Epithelial cell of proximal tubule (primary cell): ENCODE measurements around the gene CXorf66. TPM values are rescaled to one million over a fixed set of nuclear protein-coding genes. Genes with fewer than 3 reads are reported as not detected.
A peak's percentile ranks its signal among the peaks of the same experiment; 100 is the strongest.
"Not testable (repeated sequence)": the region's sequence is repeated elsewhere in the genome, so short reads cannot be mapped to it uniquely, and the experiment has no call there.

Experiments
- DNase-seq: peaks from one replicate; pipeline ENCODE4 v3.0.0-alpha.2; 2011; ENCODE audit warnings: low read depth
- H3K4me3 ChIP-seq: 2 replicates; pipeline ENCODE4 v1.5.1; 2011; ENCODE audit warnings: low read depth, mild to moderate bottlenecking, low read length
- CTCF ChIP-seq: conservative IDR thresholded peaks from 2 replicates; pipeline ENCODE4 v1.5.1; 2012; ENCODE audit warnings: low read depth, mild to moderate bottlenecking, low read length
- total RNA-seq: library from RNA; depleted of rRNA; stranded (reverse); fragments of >200 nt; gene quantifications from 2 replicates; pipeline ENCODE4 v1.2.3, GENCODE V29; 2015

CXorf66 gene
- total RNA-seq, 1 donor from 2014 or later, result not detected

DNA sequence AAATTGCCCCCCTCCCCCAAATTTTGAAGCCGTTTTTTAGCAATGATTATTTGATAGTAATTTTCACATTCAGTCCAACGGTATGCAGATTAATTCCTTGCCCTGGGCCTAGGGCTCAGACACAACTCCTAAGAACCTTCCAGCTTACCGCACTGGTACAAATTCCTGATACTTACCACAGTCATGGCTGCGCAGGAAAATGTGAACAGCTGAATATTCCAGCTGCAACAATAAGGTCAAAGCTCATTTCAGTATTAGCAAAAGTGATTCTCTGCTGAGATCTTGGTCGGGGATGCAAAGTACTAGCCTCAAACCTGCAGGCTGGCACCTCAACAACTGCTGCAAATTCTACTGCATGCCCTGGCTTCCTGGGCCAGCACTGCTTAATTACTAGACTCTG is 35.4 kb downstream of the CXorf66 start:
- peak overlapping the region; percentile 71 for H3K4me3 ChIP-seq
- no peak for DNase-seq
- no peak for TF ChIP-seq CTCF

DNA sequence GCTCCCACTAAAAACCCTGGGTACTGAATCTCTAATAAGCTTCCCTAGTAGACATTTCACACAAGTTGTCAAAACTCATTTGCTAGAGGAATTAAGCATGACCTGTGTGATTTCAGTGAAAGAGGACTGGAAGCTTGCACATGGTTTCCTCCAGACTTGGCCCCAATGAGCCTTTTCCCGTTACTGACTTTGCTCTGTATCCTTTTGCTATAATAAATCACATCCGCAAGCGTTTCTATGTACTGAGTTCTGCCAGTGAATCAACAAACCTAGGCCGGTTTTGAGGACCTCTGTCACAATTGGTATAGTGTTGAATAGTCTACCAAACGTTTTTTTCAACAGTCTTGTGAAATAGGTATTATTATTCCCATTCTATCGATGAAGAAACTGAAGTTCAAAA is 40.6 kb downstream of the CXorf66 start:
- no peak overlapping the region for H3K4me3 ChIP-seq
- no peak for TF ChIP-seq CTCF
- DNase-seq, result no peak

- no peak for TF ChIP-seq CTCF
These were observed 41.1 kb downstream of the CXorf66 start for GRCh38 chrX:139924069-139924695.

DNA sequence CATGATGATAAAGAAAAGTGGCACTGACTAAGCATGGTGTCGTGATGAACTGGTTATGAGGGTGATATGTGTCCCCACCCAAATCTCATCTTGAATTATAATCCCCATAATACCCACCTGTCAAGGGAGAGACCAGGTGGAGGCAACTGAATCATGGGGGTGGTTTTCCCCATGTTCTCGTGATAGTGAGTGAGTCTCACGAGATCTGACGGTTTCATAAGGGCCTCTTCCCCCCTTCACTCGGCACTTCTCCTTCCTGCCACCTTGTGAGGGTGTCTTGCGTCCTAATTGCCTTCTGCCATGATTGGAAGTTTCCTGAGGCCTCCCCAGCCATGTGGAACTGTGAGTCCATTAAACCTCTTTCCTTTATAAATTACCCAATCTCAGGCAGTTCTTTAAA is 44.2 kb downstream of the CXorf66 start:
- DNase-seq, H3K4me3 ChIP-seq: not testable (repeated sequence)

More at GRCh38 chrX:139924069-139924695, 41.1 kb downstream of the CXorf66 start:
- no peak for DNase-seq
- H3K4me3 ChIP-seq, result no peak overlapping the region

- no peak for DNase-seq
- no peak overlapping the region for H3K4me3 ChIP-seq
- no peak for TF ChIP-seq CTCF
These were observed 45.0 kb downstream of the CXorf66 start for GRCh38 chrX:139920316-139920715.

DNA sequence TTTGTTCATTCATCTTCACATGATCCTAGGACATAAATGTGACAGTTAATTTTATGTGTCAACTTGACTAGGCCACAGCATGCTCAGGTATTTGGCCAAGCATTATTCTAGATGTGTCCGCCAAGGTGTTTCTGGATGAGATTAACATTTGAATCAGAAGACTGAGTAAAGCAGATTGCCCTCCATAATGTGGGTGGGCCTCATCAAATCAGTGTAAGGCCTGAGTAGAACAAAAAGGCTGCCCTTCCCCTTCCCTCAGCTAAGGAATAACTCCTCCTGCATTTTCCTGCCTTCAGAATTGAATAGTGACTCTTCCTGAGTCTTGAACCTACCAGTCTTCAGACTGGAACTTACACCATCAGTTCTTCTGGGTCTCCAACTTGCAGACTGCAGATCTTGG is 50.9 kb downstream of the CXorf66 start:
- no peak for TF ChIP-seq CTCF
- no peak for DNase-seq
- no peak overlapping the region for H3K4me3 ChIP-seq

GRCh38 chrX:139909712-139910111 is 55.6 kb downstream of the CXorf66 start:
- TF ChIP-seq CTCF, result no peak
- no peak for DNase-seq

More at GRCh38 chrX:139909712-139910111, 55.6 kb downstream of the CXorf66 start:
- H3K4me3 ChIP-seq, result no peak overlapping the region
